GM21786 (cell line): ENCODE results near the gene SMOC1.

ENCODE experiments used
- ATAC-seq: cut with Tn5 transposase; IDR thresholded peaks from one replicate; pipeline ENCODE4 v1.9.1; 2021; ENCODE audit not compliant: unreplicated experiment

Gene SMOC1

DNA sequence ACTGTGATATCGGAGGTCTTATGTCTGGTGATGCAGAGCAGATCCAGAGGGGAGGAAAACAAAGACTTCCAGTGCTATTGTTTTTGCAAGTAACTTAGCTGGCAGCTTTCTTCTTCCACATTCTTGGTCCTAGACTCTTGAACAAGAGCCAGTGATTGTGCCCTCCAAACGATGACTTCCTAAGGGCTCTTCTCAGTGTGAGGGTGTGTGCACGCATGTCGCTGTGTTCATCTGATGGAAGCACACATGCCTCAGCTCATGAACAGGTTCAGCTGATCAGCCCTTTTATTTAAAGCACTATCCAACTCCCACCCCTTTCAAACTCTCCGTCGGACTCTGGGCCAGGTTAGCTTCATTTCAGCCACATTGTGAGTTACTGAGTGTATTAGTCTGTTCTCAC, 59.5 kb downstream of the SMOC1 start:
- no peak for ATAC-seq

DNA sequence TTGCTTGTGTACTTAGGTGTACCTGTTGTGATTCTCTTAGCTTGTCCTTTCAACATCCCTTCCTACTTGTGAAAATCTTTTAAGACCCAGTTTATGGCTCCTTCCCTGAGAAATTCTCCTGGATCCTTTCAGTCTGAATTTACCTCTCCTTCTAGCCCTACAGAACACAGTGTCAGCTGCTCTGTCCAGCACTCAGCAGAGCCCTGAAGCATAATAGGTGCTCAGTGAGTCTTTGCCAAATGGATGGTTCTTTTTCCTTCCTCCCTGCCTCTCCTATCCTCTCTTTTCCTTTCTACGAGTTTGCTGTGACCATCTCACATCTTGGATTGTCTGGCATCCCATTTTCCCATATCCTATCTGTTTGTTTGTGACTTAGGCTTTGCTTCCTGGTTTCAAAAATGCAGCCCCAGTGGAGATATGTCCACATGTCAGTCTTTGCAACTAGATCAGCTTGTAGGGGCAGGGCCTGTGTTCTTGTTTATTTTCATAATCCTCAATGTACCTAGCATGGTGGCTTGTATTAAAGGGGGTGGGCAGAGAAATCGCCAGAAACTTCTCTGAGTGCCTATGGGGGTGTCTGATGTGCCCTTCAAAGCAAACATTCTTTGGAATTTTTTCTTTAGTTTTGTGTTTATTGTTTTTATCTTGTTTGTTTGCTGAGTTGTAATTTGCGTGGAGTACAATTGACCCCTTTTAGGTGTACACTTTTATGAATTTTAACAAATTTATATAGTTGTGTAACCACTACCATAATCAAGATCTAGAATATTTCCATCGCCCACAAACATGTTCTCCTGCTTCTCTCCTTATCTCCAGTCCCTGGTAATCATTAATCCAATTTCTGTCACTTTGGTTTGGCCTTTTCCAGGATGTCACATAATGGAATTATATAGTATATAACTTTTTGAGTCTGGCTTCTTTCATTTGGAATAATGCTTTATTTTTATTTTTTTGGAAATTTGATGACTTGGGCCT, 62.8 kb downstream of the SMOC1 start:
- no peak for ATAC-seq

DNA sequence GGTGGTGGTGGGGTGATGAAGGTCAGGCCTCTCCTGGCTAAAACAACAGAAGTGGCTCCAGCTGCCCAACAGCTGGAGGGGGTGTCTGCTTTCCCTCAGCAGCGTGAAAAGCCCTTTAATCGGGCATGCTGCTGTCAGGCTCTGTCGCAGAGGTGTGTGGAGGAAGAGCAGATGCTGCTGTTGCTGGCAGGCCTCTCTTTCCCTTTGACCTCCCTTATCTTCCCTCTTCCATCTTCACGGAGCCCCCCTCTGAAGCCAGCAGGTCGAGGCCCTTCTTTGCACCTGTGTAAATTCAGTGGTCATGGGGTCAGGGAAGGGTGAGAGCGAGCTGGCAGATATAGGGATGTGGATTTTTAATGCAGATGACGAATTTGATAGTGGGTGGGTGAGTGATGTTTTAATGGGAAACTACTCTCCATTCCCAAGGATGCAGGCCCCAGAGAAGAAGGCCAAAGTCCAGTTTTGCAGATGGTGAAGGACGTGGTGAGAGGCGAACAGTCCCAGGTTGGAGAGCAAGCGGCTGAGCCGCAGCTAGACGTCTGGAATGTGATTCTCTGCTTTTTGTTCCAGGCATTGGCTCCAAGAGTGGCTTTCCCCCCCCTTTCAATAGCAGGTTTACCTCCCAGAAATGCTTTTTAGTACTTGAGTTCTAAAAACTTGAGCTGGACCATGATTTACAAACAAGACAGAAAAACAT, 64.0 kb downstream of the SMOC1 start:
- ATAC-seq, result no peak

- ATAC-seq, result no peak
Measured at GRCh38 chr14:69945347-69945746, 66.1 kb downstream of the SMOC1 start.

- ATAC-seq, result no peak
Measured at GRCh38 chr14:69945912-69946311, 66.7 kb downstream of the SMOC1 start.

DNA sequence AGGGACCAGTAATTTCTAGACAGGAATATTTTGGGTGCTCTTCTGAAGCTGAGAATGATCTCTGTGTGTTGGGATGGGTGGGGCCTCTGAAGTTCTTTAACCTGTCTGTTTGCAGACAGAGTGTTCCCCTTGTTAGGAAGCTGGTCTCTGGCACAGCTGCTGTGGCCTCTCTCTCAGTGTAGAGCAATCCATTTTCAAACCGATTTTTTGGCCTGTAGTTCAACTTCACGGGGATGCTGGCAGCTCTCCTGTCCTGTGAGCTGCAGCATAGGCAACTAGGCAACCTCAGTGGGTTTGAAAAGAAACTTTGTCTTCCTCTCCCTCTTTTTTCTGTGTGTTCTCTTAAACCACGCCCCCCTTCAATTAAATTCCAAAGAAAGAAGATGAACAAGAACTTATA, 69.1 kb downstream of the SMOC1 start:
- no peak for ATAC-seq

DNA sequence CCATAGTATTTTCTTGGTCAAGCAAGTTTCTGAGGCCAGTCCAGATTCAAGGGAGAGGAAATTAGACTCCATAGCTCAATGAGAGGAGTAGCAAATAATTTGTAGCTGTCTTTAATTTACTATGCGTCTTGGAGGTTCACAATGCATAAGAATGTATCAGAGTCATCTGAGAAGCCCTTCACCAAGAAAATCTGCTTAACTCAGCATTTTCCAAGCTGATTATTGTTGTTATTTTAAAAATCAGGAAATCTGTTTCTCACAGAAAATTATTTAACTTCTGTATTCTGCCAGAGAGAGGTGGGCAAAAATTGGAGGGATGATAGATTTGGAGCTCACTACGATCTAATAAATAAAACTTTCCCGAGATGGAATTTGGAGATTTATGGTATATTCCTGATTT, 72.0 kb downstream of the SMOC1 start:
- ATAC-seq, result no peak

GRCh38 chr14:69951935-69952334, 72.7 kb downstream of the SMOC1 start:
- ATAC-seq, result no peak

GRCh38 chr14:69953266-69953915, 74.2 kb downstream of the SMOC1 start:
- ATAC-seq, result no peak

DNA sequence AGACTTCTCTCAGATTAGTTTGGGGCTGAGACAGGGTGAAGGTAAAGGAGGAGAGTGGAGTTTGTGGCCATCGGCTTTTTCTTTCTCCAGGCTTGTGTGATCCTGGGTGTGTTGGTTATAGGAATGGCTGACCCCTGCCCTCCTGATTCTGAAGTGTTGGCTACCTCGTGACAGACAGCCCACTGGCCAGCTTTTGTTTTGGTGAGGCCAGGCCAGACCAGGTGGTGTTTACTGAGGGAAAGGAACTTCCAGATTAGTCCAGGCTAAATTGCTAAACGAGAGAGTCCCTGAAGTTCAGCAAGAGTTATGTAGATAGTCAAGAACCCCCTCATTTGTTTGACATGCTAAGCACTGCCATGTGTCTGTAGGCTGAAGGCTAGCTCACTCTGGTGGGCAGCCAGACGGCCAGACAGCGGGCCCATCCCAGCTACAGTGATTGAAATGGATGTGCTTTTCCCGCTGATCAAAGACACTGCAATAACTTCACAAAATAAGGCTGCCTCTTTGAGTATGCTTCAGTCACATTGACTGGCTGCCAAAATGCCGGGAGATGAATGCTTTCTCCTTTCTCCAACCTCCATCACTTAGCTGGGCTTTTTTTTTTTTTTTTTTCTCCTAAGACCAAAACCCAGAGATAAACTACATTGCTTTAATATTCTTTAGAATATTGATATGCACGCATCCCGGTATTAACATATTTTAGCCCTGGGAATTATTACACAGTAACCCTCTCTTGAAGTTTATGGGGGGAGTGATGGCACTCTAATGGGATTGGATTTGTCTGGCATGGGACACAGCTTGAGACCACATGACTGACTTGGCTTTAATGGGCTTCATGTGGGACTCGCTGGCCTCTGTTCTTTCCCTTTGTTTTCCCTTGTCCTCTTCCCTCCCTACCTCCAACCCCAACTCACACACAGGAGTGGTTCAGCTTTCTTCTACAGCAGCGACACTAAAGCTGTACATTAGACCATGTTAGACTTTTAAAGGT, 76.9 kb downstream of the SMOC1 start:
- ATAC-seq, result no peak

- ATAC-seq, result no peak
Measured at GRCh38 chr14:69956970-69957369, 77.8 kb downstream of the SMOC1 start.

DNA sequence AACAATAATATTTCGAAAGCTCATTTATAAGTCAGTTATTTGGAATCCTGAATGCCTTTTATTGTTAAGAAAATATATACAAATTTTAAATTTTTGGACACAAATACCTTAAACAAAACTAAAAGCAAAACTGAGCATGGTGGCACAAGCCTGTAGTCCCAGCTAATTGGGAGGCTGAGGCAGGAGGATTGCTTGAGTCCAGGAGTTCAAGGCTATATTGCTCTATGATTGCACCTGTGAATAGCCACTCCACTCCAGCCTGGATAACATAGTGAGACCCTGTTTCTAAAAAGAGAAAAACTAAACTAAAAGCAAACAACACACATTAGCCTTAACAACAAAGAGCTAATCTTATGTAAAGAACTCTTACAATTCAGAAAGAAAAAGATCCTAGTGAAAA, 78.8 kb downstream of the SMOC1 start:
- no peak for ATAC-seq

DNA sequence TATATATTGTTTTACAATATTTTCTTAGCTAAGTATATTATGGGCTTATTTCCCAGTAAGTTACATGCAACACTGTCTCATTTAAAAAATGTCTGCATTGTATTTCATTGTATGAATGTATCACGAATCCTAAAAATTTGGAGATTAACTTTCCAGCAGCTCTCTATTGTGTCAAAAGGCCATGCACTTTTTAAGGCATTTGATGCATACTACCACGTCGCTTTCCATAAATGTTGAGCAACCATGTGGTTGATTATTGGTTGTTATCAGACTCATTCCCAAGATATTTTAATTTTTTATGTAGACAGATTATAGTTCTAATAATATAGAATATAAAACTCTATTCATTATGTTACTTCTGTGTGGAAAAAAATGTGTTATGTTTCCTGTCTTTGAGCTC, 79.9 kb downstream of the SMOC1 start:
- no peak for ATAC-seq

- no peak for ATAC-seq
Measured at GRCh38 chr14:69960296-69960695, 81.1 kb downstream of the SMOC1 start.

DNA sequence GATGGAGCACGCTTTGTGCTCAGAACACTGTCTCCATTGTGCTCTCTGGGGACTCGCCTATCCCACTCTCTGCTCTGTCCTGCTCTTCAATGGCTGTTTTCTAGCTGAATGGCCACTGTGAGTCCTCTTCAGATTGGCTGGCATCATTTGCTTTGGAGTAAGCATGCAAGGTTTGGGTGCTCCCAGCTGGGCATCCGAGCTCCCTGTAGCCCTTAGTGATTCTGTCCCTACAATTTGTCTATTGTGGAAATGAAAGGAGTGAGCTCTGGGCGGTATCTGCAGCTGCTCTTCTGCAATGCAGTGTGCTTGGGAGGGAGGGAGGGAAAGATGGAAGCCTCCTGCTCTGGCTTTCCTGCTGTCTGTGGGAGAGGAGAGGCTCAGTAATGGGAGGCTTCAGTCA, 84.8 kb downstream of the SMOC1 start:
- no peak for ATAC-seq

DNA sequence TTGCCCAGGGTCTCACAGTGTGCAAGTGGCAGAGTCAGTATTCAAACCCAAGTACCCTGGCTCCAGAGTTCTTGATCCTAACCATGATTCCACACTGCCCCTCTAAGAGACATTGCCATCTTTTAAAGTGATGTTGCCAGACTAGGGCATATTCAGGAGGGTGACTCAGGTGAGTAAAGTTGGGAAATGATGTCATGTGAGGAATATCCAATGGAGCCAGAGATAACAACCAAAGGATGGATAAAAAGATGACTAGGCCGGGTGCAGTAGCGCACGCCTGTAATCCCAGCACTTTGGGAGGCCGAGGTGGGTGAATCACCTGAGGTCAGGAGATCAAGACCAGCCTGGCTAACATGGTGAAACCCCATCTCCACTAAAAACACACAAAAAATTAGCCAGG, 85.6 kb downstream of the SMOC1 start:
- ATAC-seq, result no peak

DNA sequence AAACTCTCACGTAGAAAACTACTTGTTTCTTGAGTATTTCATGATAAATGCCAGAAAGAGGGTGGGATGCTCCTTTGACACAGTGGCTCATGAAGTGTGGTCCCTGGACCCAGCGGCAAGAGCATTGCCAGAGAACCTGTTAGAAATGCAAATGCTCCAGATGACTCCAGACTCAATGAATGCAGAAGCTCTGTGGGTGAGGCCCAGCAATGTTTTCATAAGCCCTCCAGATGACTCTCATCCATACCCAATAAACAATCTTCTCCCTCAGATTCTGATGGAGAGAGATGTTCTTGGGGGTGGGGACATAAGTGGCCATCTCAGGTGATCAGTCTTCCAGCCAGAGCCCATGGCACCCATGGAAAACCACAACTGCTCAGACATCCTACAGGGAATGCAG, 88.9 kb downstream of the SMOC1 start:
- no peak for ATAC-seq

DNA sequence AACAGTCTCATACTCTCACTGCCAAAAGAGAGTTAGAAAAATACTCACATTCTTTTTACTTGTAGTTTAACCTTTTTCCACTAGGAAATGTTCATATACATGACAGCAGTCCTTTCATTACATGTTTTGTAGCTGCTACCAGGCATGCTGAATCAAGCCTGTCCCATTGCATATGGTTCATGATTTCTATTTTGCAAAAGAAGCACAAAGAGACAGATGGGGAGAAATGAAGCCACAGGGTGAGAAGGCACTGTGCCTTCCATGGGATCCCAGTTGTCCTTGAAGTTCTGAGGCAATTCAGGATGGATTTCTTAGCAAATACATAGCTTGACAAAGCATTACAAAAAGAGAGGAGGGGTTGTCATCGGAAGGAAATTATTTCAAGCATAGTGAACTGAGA, 89.5 kb downstream of the SMOC1 start:
- no peak for ATAC-seq

DNA sequence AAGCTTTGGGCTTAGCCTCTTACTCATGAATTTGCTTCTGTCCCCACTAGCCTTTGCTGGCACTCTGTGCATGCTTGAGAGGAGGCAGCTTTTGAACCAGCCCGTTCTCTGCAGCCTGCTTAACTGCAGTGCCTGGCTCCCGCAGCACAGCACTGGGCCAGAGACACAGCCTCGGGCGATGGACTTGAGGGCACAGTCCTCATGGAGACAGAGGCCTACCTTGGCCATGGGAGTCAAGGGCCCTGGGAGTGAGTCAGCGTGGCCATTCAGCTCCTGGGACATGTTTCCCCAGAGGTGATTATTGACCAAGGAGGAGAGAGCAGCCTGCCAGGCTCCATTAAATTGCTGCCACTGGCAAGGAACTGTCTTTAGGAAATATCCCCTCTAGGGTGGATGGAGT, 93.5 kb downstream of the SMOC1 start:
- ATAC-seq, result no peak

DNA sequence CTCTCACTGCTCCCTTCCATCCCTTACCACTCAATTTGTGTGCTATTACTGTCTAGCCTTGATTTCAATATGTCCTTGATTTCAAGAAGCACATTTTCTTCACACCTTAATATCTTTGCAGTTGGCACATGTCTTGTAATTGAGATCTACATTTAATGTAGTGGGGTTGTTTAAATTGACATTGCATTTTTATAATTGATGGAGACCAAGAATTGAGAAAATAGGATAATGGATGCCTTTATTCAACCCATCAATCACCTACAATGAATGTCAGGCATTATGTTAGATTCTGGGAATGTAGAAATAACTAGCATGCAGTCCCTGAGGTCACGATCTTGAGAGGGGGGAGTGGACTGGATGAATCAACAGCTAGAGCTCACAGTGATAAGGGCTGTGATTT, 94.6 kb downstream of the SMOC1 start:
- ATAC-seq, result no peak

- no peak for ATAC-seq
Measured at GRCh38 chr14:69979882-69980281, 100.7 kb downstream of the SMOC1 start.
